ENCODE measurements around the gene NRXN3. TPM values are rescaled to one million over a fixed set of nuclear protein-coding genes. Genes with fewer than 3 reads are reported as not detected.

Gene NRXN3
- polyA plus RNA-seq, 1 donor (not counting 4 experiments of a cell fraction or from before 2014, with no cell fraction given), result 0.89 TPM

- no peaks in the 10 kb centered on the region for H3K4me1 ChIP-seq (ENCODE audit: control insufficient read depth, extremely low read depth, insufficient read depth, low read length)
- FAIRE-seq, result no peak
- DNase-seq (ENCODE audit: low read depth, low spot score), result no peak
- no peak overlapping the region for H3K9ac ChIP-seq (ENCODE audit: control insufficient read depth, extremely low read depth, insufficient read depth, low read length)
- no peak overlapping the region for H3K4me3 ChIP-seq (ENCODE audit: control insufficient read depth in 2 of 3, extremely low read depth in 1 of 3, insufficient read depth in 2 of 3, low read depth in 1 of 3, low read length in 3 of 3)
- no peaks in the 10 kb centered on the region for H4K20me1 ChIP-seq (ENCODE audit: control insufficient read depth, extremely low read depth, insufficient read depth, low read length)
- H3K27ac ChIP-seq (ENCODE audit: control insufficient read depth, insufficient read depth, low read length), result no peak overlapping the region
- H3K4me2 ChIP-seq (ENCODE audit: control insufficient read depth, extremely low read depth, insufficient read depth, low read depth, low read length), result no peak overlapping the region
- no peak overlapping the region for H2AFZ ChIP-seq (ENCODE audit: control insufficient read depth, low read length)
- H3K27me3 ChIP-seq (ENCODE audit: control insufficient read depth, extremely low read depth, insufficient read depth, low read length), result no peaks in the 10 kb centered on the region
- no peak for TF ChIP-seq CTCF (optimal IDR thresholded peaks at IDR 0.05 in 1 of 3, IDR thresholded peaks at IDR 0.05 in 1 of 3, conservative IDR thresholded peaks at IDR 0.05 in 1 of 3; ENCODE audit: extremely low read depth in 1 of 3, insufficient read depth in 2 of 3, low read length in 3 of 3)
- TF ChIP-seq EZH2 (IDR thresholded peaks at IDR 0.05; ENCODE audit: low read length), result no peak
- no peaks in the 10 kb centered on the region for H3K9me1 ChIP-seq (ENCODE audit: control insufficient read depth, extremely low read depth, insufficient read depth, low read length)
- no peaks in the 10 kb centered on the region for H3K36me3 ChIP-seq (ENCODE audit: control insufficient read depth in 2 of 2, extremely low read depth in 1 of 2, insufficient read depth in 2 of 2, low read length in 2 of 2)
- no peaks in the 10 kb centered on the region for H3K79me2 ChIP-seq (ENCODE audit: control insufficient read depth, insufficient read depth, low read length)
- no peaks in the 10 kb centered on the region for H3K9me3 ChIP-seq (ENCODE audit: control insufficient read depth, low read depth, low read length)
- dilution Hi-C loops (cut with MboI; ENCODE audit: extremely low pct_ligation_motif_present, low sequenced_read_pairs), result no loop called here
These were observed 612.4 kb downstream of the NRXN3 start for GRCh38 chr14:78782551-78782950.

- Histone ChIP-seq H3K4me1 (ENCODE audit: control insufficient read depth, extremely low read depth, insufficient read depth, low read length) (no peaks in the 10 kb centered on the region), H3K4me3 (ENCODE audit: control insufficient read depth in 2 of 3, extremely low read depth in 1 of 3, insufficient read depth in 2 of 3, low read depth in 1 of 3, low read length in 3 of 3) (no peak overlapping the region), H3K9me1 (ENCODE audit: control insufficient read depth, extremely low read depth, insufficient read depth, low read length) (no peaks in the 10 kb centered on the region), H3K27ac (ENCODE audit: control insufficient read depth, insufficient read depth, low read length) (no peak overlapping the region), H3K4me2 (ENCODE audit: control insufficient read depth, extremely low read depth, insufficient read depth, low read depth, low read length) (no peak overlapping the region), H3K9ac (ENCODE audit: control insufficient read depth, extremely low read depth, insufficient read depth, low read length) (no peak overlapping the region), H3K36me3 (ENCODE audit: control insufficient read depth in 2 of 2, extremely low read depth in 1 of 2, insufficient read depth in 2 of 2, low read length in 2 of 2) (no peaks in the 10 kb centered on the region), H3K27me3 (ENCODE audit: control insufficient read depth, extremely low read depth, insufficient read depth, low read length) (no peaks in the 10 kb centered on the region), H2AFZ (ENCODE audit: control insufficient read depth, low read length) (no peak overlapping the region), H3K79me2 (ENCODE audit: control insufficient read depth, insufficient read depth, low read length) (no peaks in the 10 kb centered on the region), H4K20me1 (ENCODE audit: control insufficient read depth, extremely low read depth, insufficient read depth, low read length) (no peaks in the 10 kb centered on the region), H3K9me3 (ENCODE audit: control insufficient read depth, low read depth, low read length) (no peaks in the 10 kb centered on the region)
- TF ChIP-seq EZH2 (IDR thresholded peaks at IDR 0.05; ENCODE audit: low read length) (no peak), CTCF (optimal IDR thresholded peaks at IDR 0.05 in 1 of 3, IDR thresholded peaks at IDR 0.05 in 1 of 3, conservative IDR thresholded peaks at IDR 0.05 in 1 of 3; ENCODE audit: extremely low read depth in 1 of 3, insufficient read depth in 2 of 3, low read length in 3 of 3) (no peak)
- DNase-seq (ENCODE audit: low read depth, low spot score) (no peak), FAIRE-seq (no peak)
- dilution Hi-C loops (cut with MboI; ENCODE audit: extremely low pct_ligation_motif_present, low sequenced_read_pairs), result no loop called here
These were observed 615.1 kb downstream of the NRXN3 start for GRCh38 chr14:78785265-78785664.
